Epithelial cell of prostate (primary cell): ENCODE results near the gene TRIM22.
"Not testable (repeated sequence)": the region's sequence is repeated elsewhere in the genome, so short reads cannot be mapped to it uniquely, and the experiment has no call there.

ENCODE experiments used
- DNase-seq: peaks from one replicate; pipeline ENCODE4 v3.0.0-alpha.2; 2011; ENCODE audit warnings: low read depth, low spot score
- H3K27ac ChIP-seq: fragments of 450-650 bp; 2 replicates; pipeline ENCODE4 v1.5.1; 2017; ENCODE audit warnings: mild to moderate bottlenecking

TRIM22 gene

GRCh38 chr11:5689551-5689983, at the start of gene TRIM22:
TRIM22 (plus strand) TSS chr11:5689790; CDS start chr11:5696233, 6,443 bp downstream.
- peak within 1 kb of the TSS; percentile 70 for H3K27ac ChIP-seq
- DNase-seq: peak; percentile 20

GRCh38 chr11:5639953-5640352, 49.6 kb upstream of the TRIM22 start:
- H3K27ac ChIP-seq: no peak overlapping the region
- DNase-seq: no peak

GRCh38 chr11:5643585-5643984, 46.0 kb upstream of the TRIM22 start:
- no peak for DNase-seq
- no peak overlapping the region for H3K27ac ChIP-seq

GRCh38 chr11:5646139-5646538, 43.5 kb upstream of the TRIM22 start:
- no peak for DNase-seq
- H3K27ac ChIP-seq: no peak overlapping the region

GRCh38 chr11:5655474-5655873, 34.1 kb upstream of the TRIM22 start:
- DNase-seq: no peak
- no peak overlapping the region for H3K27ac ChIP-seq

- not testable (repeated sequence) for H3K27ac ChIP-seq
Measured at GRCh38 chr11:5656956-5657355, 32.6 kb upstream of the TRIM22 start.

GRCh38 chr11:5658318-5658717, 31.3 kb upstream of the TRIM22 start:
- no peak for DNase-seq
- no peak overlapping the region for H3K27ac ChIP-seq

More at GRCh38 chr11:5656956-5657355, 32.6 kb upstream of the TRIM22 start:
- not testable (repeated sequence) for DNase-seq

- no peak for DNase-seq
- no peak overlapping the region for H3K27ac ChIP-seq
Measured at GRCh38 chr11:5663511-5663910, 26.1 kb upstream of the TRIM22 start.

- no peak overlapping the region for H3K27ac ChIP-seq
- DNase-seq: no peak
Measured at GRCh38 chr11:5665051-5665570, 24.5 kb upstream of the TRIM22 start.

GRCh38 chr11:5665746-5666401, 23.7 kb upstream of the TRIM22 start:
- H3K27ac ChIP-seq: no peak overlapping the region
- no peak for DNase-seq

- no peak for DNase-seq
- no peak overlapping the region for H3K27ac ChIP-seq
Measured at GRCh38 chr11:5666402-5666793, 23.2 kb upstream of the TRIM22 start.

- H3K27ac ChIP-seq: no peak overlapping the region
- no peak for DNase-seq
Measured at GRCh38 chr11:5671831-5672230, 17.8 kb upstream of the TRIM22 start.

- no peak for DNase-seq
- no peak overlapping the region for H3K27ac ChIP-seq
Measured at GRCh38 chr11:5674391-5674790, 15.2 kb upstream of the TRIM22 start.

GRCh38 chr11:5679811-5680210, 9.8 kb upstream of the TRIM22 start:
- DNase-seq: no peak
- H3K27ac ChIP-seq: no peak overlapping the region

- DNase-seq, H3K27ac ChIP-seq: not testable (repeated sequence)
Measured at GRCh38 chr11:5682890-5683441, 6.6 kb upstream of the TRIM22 start.

- DNase-seq: not testable (repeated sequence)
- H3K27ac ChIP-seq: peak overlapping the region; percentile 86
Measured at GRCh38 chr11:5683620-5684019, 6.0 kb upstream of the TRIM22 start.

GRCh38 chr11:5684036-5684645, 5.4 kb upstream of the TRIM22 start:
- no peak for DNase-seq
- peak overlapping the region; percentile 86 for H3K27ac ChIP-seq

- peak within 1 kb of the TSS; percentile 86 for H3K27ac ChIP-seq
- DNase-seq: peak; percentile 85
Measured at GRCh38 chr11:5684646-5685362, 4.8 kb upstream of the TRIM22 start, which contains the start of gene TRIM5. TRIM5 (minus strand) TSS chr11:5685074; CDS start chr11:5680177, 4,897 bp downstream.

GRCh38 chr11:5686426-5686825, 3.2 kb upstream of the TRIM22 start:
- DNase-seq: no peak
- no peak overlapping the region for H3K27ac ChIP-seq

GRCh38 chr11:5688482-5688881, 1.1 kb upstream of the TRIM22 start:
- no peak overlapping the region for H3K27ac ChIP-seq
- DNase-seq: no peak

GRCh38 chr11:5690216-5690615, 626 bp downstream of the TRIM22 start:
- peak overlapping the region; percentile 70 for H3K27ac ChIP-seq
- DNase-seq: no peak
